Uterus (tissue), 4 donors: Measurements from ENCODE around the gene RNASEH2B. TPM values are rescaled to one million over a fixed set of nuclear protein-coding genes. Genes with fewer than 3 reads are reported as not detected.

Experiments
- DNase-seq, 2 donors: peaks; one replicate each; pipeline ENCODE4 v3.0.0-alpha.2; 2019 to 2020
- H3K27ac ChIP-seq, 2 donors: fragments of 200-600 bp; sonication (generic); 1 replicate in 1 of 2; 2 replicates in 1 of 2; pipeline ENCODE4 v1.5.1; 2016 to 2018
- H3K27me3 ChIP-seq, 2 donors: fragments of 200-600 bp; sonication (generic); one replicate each; pipeline ENCODE4 v1.5.1; 2018 to 2019; ENCODE audit warnings: control low read depth in 1 of 2
- H3K36me3 ChIP-seq, 2 donors: fragments of 200-600 bp; sonication (generic); one replicate each; pipeline ENCODE4 v1.5.1; 2019; ENCODE audit warnings: control low read depth in 1 of 2
- H3K4me1 ChIP-seq, 2 donors: fragments of 200-600 bp; sonication (generic); one replicate each; pipeline ENCODE4 v1.5.1; 2018 to 2019; ENCODE audit warnings: control low read depth in 1 of 2
- H3K4me3 ChIP-seq, 2 donors: fragments of 200-600 bp; sonication (generic); 1 replicate in 1 of 2; 2 replicates in 1 of 2; pipeline ENCODE4 v1.5.1; 2018 to 2019; ENCODE audit warnings: mild to moderate bottlenecking in 1 of 2
- H3K9me3 ChIP-seq, 2 donors: fragments of 200-600 bp; sonication (generic); one replicate each; pipeline ENCODE4 v1.5.1; 2019; ENCODE audit warnings: control low read depth in 1 of 2
- CTCF ChIP-seq, 4 experiments: fragments of 200-600 bp in 2 of 4; fragments of 450-650 bp in 2 of 4; sonication (generic) in 2 of 4; IDR thresholded peaks; one replicate each; pipeline ENCODE4 v1.5.1; 2016 to 2019; ENCODE audit warnings: antibody characterized with exemption in 4 of 4, mild to moderate bottlenecking in 2 of 4, moderate library complexity in 1 of 4
- POLR2A ChIP-seq, 2 donors: fragments of 450-650 bp; IDR thresholded peaks; one replicate each; pipeline ENCODE4 v1.6.1; 2016; ENCODE audit warnings: antibody characterized with exemption in 2 of 2, mild to moderate bottlenecking in 1 of 2, moderate library complexity in 1 of 2
- intact Hi-C: fragments of 100-400 bp; cut with DNase I; formaldehyde crosslinking; loops from one replicate; pipeline ENCODE4 v1.15.1; 2023; ENCODE audit warnings: low total_unique reads
- total RNA-seq, 4 donors: library from RNA; depleted of rRNA in 3 of 4; stranded (reverse); fragments of >200 nt in 3 of 4; gene quantifications; one replicate each; pipeline versions ENCODE4 v1.1.0 to v1.2.4, GENCODE V29; 2014 to 2023
- donor health status: DM: yes; HTN: yes; CAD: no.

Gene RNASEH2B
- total RNA-seq, 4 donors from 2014 or later: 101 to 183 (median 155) TPM

GRCh38 chr13:50955241-50955640 is 45.6 kb downstream of the RNASEH2B start:
- no peaks in the 10 kb centered on the region for H3K9me3 ChIP-seq
- intact Hi-C loops: no loop called here
- no peak overlapping the region for H3K27ac ChIP-seq
- no peak overlapping the region for H3K4me3 ChIP-seq
- no peaks in the 10 kb centered on the region for H3K27me3 ChIP-seq
- no peaks in the 10 kb centered on the region for H3K4me1 ChIP-seq
- TF ChIP-seq CTCF (IDR thresholded peaks at IDR 0.05): no peak
- DNase-seq: no peak
- no peaks in the 10 kb centered on the region for H3K36me3 ChIP-seq

GRCh38 chr13:50955798-50956197 is 46.2 kb downstream of the RNASEH2B start:
- Histone ChIP-seq H3K27ac (no peak overlapping the region), H3K36me3 (no peaks in the 10 kb centered on the region), H3K27me3 (no peaks in the 10 kb centered on the region), H3K4me3 (no peak overlapping the region), H3K4me1 (no peaks in the 10 kb centered on the region), H3K9me3 (no peaks in the 10 kb centered on the region)
- no peak for DNase-seq
- no peak for TF ChIP-seq POLR2A (IDR thresholded peaks at IDR 0.05)
- no peak for TF ChIP-seq CTCF (IDR thresholded peaks at IDR 0.05)
- intact Hi-C loops: no loop called here

GRCh38 chr13:50957620-50958019 is 48.0 kb downstream of the RNASEH2B start:
- Histone ChIP-seq H3K9me3 (no peaks in the 10 kb centered on the region), H3K27me3 (no peaks in the 10 kb centered on the region), H3K36me3 (no peaks in the 10 kb centered on the region), H3K4me1 (no peaks in the 10 kb centered on the region), H3K4me3 (no peak overlapping the region), H3K27ac (no peak overlapping the region)
- DNase-seq: no peak
- intact Hi-C loops: no loop called here
- TF ChIP-seq CTCF (IDR thresholded peaks at IDR 0.05): no peak
- no peak for TF ChIP-seq POLR2A (IDR thresholded peaks at IDR 0.05)

GRCh38 chr13:50969691-50970090 is 60.1 kb downstream of the RNASEH2B start:
- Histone ChIP-seq H3K27me3 (no peaks in the 10 kb centered on the region), H3K36me3 (no peaks in the 10 kb centered on the region), H3K4me1 (no peaks in the 10 kb centered on the region), H3K9me3 (no peaks in the 10 kb centered on the region), H3K27ac (no peak overlapping the region), H3K4me3 (no peak overlapping the region)
- no peak for DNase-seq
- TF ChIP-seq POLR2A (IDR thresholded peaks at IDR 0.05) (no peak), CTCF (IDR thresholded peaks at IDR 0.05) (no peak)
- intact Hi-C loops: no loop called here

- no peaks in the 10 kb centered on the region for H3K27me3 ChIP-seq
- H3K4me3 ChIP-seq: no peak overlapping the region
- TF ChIP-seq CTCF (IDR thresholded peaks at IDR 0.05) (no peak), POLR2A (IDR thresholded peaks at IDR 0.05) (no peak)
- no peak for DNase-seq
- no peak overlapping the region for H3K27ac ChIP-seq
- H3K36me3 ChIP-seq: no peaks in the 10 kb centered on the region
- no peaks in the 10 kb centered on the region for H3K4me1 ChIP-seq
- no peaks in the 10 kb centered on the region for H3K9me3 ChIP-seq
- intact Hi-C loops: no loop called here
These were observed 61.4 kb downstream of the RNASEH2B start for GRCh38 chr13:50970956-50971355.
